Endodermal cell (in vitro differentiated cells): Measurements from ENCODE around the gene SCPEP1. TPM values are rescaled to one million over a fixed set of nuclear protein-coding genes. Genes with fewer than 3 reads are reported as not detected.

Experiments used
- DNase-seq: peaks from one replicate; pipeline ENCODE4 v3.0.0-alpha.2; 2017
- H3K27ac ChIP-seq: 2 replicates; pipeline ENCODE4 v1.5.1; 2013; ENCODE audit warnings: mild to moderate bottlenecking, low read depth, low read length, moderate library complexity
- H3K27me3 ChIP-seq: 2 replicates; pipeline ENCODE4 v1.6.1; 2013; ENCODE audit warnings: mild to moderate bottlenecking, low read length, moderate library complexity; ENCODE audit not compliant: insufficient read depth, control insufficient read depth, poor library complexity, severe bottlenecking
- H3K36me3 ChIP-seq: 2 replicates; pipeline ENCODE4 v1.7.0; 2013; ENCODE audit warnings: mild to moderate bottlenecking, low read length, moderate library complexity; ENCODE audit not compliant: control insufficient read depth, insufficient read depth
- H3K4me1 ChIP-seq: one replicate; pipeline ENCODE4 v1.7.0; 2013; ENCODE audit warnings: low read length; ENCODE audit not compliant: control insufficient read depth, insufficient read depth
- H3K4me3 ChIP-seq: 2 replicates; pipeline ENCODE4 v1.5.1; 2013; ENCODE audit warnings: mild to moderate bottlenecking, low read length, moderate library complexity
- H3K9ac ChIP-seq: 2 replicates; pipeline ENCODE4 v1.6.1; 2013; ENCODE audit warnings: mild to moderate bottlenecking, low read length, moderate library complexity; ENCODE audit not compliant: poor library complexity, severe bottlenecking; ENCODE audit errors: extremely low read depth
- H3K9me3 ChIP-seq: 2 replicates; pipeline ENCODE4 v1.6.1; 2013; ENCODE audit warnings: mild to moderate bottlenecking, low read length, moderate library complexity; ENCODE audit not compliant: control insufficient read depth
- H3K27ac Mint-ChIP-seq: 2 replicates; pipeline ENCODE4 v1.8.0; 2020; ENCODE audit warnings: mixed read lengths
- H3K27me3 Mint-ChIP-seq: 2 replicates; pipeline ENCODE4 v1.8.0; 2021; ENCODE audit warnings: mild to moderate bottlenecking, mixed read lengths; ENCODE audit not compliant: insufficient read depth
- H3K36me3 Mint-ChIP-seq: 2 replicates; pipeline ENCODE4 v1.8.0; 2020; ENCODE audit warnings: low read depth, mixed read lengths
- H3K4me1 Mint-ChIP-seq: 2 replicates; pipeline ENCODE4 v1.8.0; 2020; ENCODE audit warnings: mixed read lengths
- H3K4me3 Mint-ChIP-seq: 2 replicates; pipeline ENCODE4 v1.8.0; 2020; ENCODE audit warnings: mild to moderate bottlenecking, moderate library complexity, mixed read lengths
- H3K9me3 Mint-ChIP-seq: 2 replicates; pipeline ENCODE4 v1.8.0; 2020; ENCODE audit warnings: mild to moderate bottlenecking, mixed read lengths
- WGBS, 2 experiments: methylation state at CpG; one replicate each; pipeline versions ENCODE4 v1.1.5 to v1.1.7; 2013; ENCODE audit warnings: missing lambda C conversion rate in 2 of 2, mixed read lengths in 1 of 2; ENCODE audit not compliant: insufficient coverage in 1 of 2, insufficient read length in 1 of 2; 5-methylcytosine and 5-hydroxymethylcytosine counted together
- total RNA-seq, 2 donors: library from RNA; stranded (reverse); fragmentation: NEBNext Ultra II Directional in 1 of 2; extraction: Animal tissue kit (Norgen Biotek cat#: 25700) in 1 of 2; gene quantifications; 2 replicates in 1 of 2; 3 replicates in 1 of 2; pipeline ENCODE4 v1.2.1, GENCODE V29; 2021
- TF ChIP-seq, protein P1 (sequence below): fragments of 200-600 bp; sonication (generic); conservative IDR thresholded peaks from 2 replicates; pipeline ENCODE4 v1.5.0; 2021; ENCODE audit warnings: antibody characterized with exemption, mild to moderate bottlenecking

SCPEP1 gene
- total RNA-seq, 2 donors from 2014 or later, result 28.5 to 30.8 TPM

DNA sequence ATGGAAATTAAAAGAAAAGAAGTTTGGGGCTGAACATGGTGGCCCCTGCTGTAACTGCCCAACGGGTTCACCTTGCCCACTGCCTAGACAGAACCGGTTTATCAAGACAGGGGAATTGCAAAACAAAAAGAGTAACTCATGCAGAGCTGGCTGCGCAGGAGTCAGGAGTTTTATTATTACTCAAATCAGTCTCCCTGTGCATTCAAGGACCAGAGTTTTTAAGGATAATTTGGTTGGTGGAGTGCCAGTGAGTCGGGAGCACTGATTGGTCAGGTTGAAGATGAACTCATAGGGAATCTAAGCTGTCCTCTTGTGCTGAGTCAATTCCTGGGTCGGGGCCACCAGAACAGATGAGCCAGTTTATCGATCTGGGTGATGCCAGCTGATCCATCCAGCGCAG lies 4.4 kb upstream of the SCPEP1 start:
- peak; percentile 31 for DNase-seq
- no peaks in the 10 kb centered on the region for H3K36me3 ChIP-seq
- H3K4me1 ChIP-seq, result no peaks in the 10 kb centered on the region
- TF ChIP-seq, protein P1, sequence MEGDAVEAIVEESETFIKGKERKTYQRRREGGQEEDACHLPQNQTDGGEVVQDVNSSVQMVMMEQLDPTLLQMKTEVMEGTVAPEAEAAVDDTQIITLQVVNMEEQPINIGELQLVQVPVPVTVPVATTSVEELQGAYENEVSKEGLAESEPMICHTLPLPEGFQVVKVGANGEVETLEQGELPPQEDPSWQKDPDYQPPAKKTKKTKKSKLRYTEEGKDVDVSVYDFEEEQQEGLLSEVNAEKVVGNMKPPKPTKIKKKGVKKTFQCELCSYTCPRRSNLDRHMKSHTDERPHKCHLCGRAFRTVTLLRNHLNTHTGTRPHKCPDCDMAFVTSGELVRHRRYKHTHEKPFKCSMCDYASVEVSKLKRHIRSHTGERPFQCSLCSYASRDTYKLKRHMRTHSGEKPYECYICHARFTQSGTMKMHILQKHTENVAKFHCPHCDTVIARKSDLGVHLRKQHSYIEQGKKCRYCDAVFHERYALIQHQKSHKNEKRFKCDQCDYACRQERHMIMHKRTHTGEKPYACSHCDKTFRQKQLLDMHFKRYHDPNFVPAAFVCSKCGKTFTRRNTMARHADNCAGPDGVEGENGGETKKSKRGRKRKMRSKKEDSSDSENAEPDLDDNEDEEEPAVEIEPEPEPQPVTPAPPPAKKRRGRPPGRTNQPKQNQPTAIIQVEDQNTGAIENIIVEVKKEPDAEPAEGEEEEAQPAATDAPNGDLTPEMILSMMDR, result no peak
- WGBS, 2 experiments, result 95 to 100% methylated on average over 4 to 7 of the region's 7 CpGs
- peaks cover 3% of the 10 kb centered on the region for H3K27me3 Mint-ChIP-seq
- peaks cover 13% of the 10 kb centered on the region for H3K4me1 Mint-ChIP-seq
- no peak overlapping the region for H3K9ac ChIP-seq
- H3K4me3 ChIP-seq, result no peak overlapping the region
- no peaks in the 10 kb centered on the region for H3K27me3 ChIP-seq
- no peak overlapping the region for H3K27ac ChIP-seq
- no peak overlapping the region for H3K27ac Mint-ChIP-seq
- H3K4me3 Mint-ChIP-seq, result no peak overlapping the region
- peaks cover 34% of the 10 kb centered on the region for H3K9me3 ChIP-seq
- peaks cover 30% of the 10 kb centered on the region for H3K9me3 Mint-ChIP-seq
- no peaks in the 10 kb centered on the region for H3K36me3 Mint-ChIP-seq

DNA sequence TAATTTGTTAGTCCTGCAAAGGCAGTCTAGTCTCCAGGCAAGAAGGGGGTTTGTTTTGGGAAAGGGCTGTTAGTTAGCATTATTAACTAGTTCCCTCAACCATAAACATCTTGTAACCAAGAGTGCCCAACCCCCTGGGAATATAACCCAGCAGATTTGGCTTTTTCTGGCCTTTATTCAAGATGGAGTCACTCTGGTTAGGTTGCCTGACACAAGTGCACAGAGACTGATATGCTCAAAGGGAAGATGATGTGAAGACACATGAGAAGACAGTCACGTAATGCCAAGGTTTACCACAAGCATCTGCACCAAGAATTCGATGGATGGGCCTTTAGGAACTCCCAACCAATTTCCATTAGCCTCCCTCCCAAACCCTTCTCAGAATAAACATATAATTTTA lies 3.9 kb upstream of the SCPEP1 start:
- Histone ChIP-seq H3K9me3 (peaks cover 34% of the 10 kb centered on the region), H3K4me1 (no peaks in the 10 kb centered on the region), H3K4me3 (no peak overlapping the region), H3K27ac (no peak overlapping the region), H3K27me3 (no peaks in the 10 kb centered on the region), H3K36me3 (no peaks in the 10 kb centered on the region), H3K9ac (no peak overlapping the region)
- Mint-ChIP-seq H3K27me3 (peaks cover 3% of the 10 kb centered on the region), H3K36me3 (no peaks in the 10 kb centered on the region), H3K4me3 (no peak overlapping the region), H3K9me3 (peaks cover 30% of the 10 kb centered on the region), H3K4me1 (peaks cover 18% of the 10 kb centered on the region), H3K27ac (no peak overlapping the region)
- TF ChIP-seq, protein P1, result no peak
- peak; percentile 13 for DNase-seq
- WGBS, 2 experiments, result 96% methylated on average over 2 of the region's 2 CpGs; no CpG with 5 or more reads in 1 of the 2 experiments

DNA sequence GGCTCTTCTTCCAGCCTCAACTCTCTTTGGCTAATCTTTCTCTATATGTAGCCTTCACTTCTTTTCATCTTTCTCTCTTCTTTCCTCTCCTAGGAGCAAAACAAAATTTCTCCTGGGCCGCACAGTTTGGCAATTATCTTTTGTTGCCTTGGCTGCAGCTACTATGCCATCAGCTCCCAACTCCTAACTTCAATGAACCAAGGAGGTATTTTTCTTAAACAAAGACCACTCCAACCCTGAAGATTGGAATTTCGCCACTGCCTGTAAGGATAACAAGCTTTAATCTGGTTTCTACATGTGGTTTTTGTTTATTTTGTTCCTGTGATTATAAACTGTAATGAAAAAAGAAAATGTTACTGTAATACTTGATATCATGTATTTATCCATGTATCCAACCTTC lies 2.3 kb upstream of the SCPEP1 start:
- Mint-ChIP-seq H3K27ac (no peak overlapping the region), H3K4me1 (peaks cover 22% of the 10 kb centered on the region), H3K27me3 (peaks cover 3% of the 10 kb centered on the region)

More for the DNA sequence above, 2.3 kb upstream of the SCPEP1 start:
- no peak overlapping the region for H3K27ac ChIP-seq
- H3K36me3 ChIP-seq, result no peaks in the 10 kb centered on the region
- Mint-ChIP-seq H3K36me3 (no peaks in the 10 kb centered on the region), H3K4me3 (no peak overlapping the region), H3K9me3 (peaks cover 25% of the 10 kb centered on the region)
- peaks cover 34% of the 10 kb centered on the region for H3K9me3 ChIP-seq
- DNase-seq, result no peak
- TF ChIP-seq, protein P1, result no peak
- H3K27me3 ChIP-seq, result no peaks in the 10 kb centered on the region
- H3K9ac ChIP-seq, result no peak overlapping the region
- H3K4me1 ChIP-seq, result no peaks in the 10 kb centered on the region
- no peak overlapping the region for H3K4me3 ChIP-seq
- WGBS, 2 experiments, result 86% methylated on average over 2 of the region's 2 CpGs; no CpG with 5 or more reads in 1 of the 2 experiments
